Right lobe of liver (tissue), 6 donors: Measurements from ENCODE around the gene ZNF692. TPM values are rescaled to one million over a fixed set of nuclear protein-coding genes. Genes with fewer than 3 reads are reported as not detected.

Experiments used
- ATAC-seq, 4 donors: fragments of 200-7000 bp; cut with Tn5 transposase; one replicate each; pipeline ENCODE4 v1.9.1; 2020; ENCODE audit warnings: mild to moderate bottlenecking in 4 of 4, moderate library complexity in 4 of 4
- DNase-seq, 3 donors: peaks; one replicate each; pipeline ENCODE4 v3.0.0-alpha.2; 2020
- H3K27ac ChIP-seq, 3 donors: fragments of 200-600 bp; one replicate each; pipeline ENCODE4 v1.8.0; 2022
- H3K27me3 ChIP-seq, 2 donors: fragments of 200-600 bp; one replicate each; pipeline ENCODE4 v1.8.0; 2022
- H3K36me3 ChIP-seq, 4 donors: fragments of 200-600 bp; sonication (generic) in 1 of 4; one replicate each; pipeline versions ENCODE4 v1.5.1 to v1.8.0; 2017 to 2022; ENCODE audit warnings: control low read depth in 1 of 4
- H3K4me1 ChIP-seq, 4 donors: fragments of 200-600 bp; sonication (generic) in 1 of 4; one replicate each; pipeline versions ENCODE4 v1.5.1 to v1.8.0; 2017 to 2022; ENCODE audit warnings: control low read depth in 1 of 4
- H3K4me3 ChIP-seq, 3 donors: fragments of 200-600 bp; one replicate each; pipeline ENCODE4 v1.8.0; 2022
- H3K9me3 ChIP-seq, 4 donors: fragments of 200-600 bp; sonication (generic) in 1 of 4; one replicate each; pipeline versions ENCODE4 v1.5.1 to v1.8.0; 2017 to 2022; ENCODE audit warnings: control low read depth in 1 of 4
- POLR2A ChIP-seq: fragments of 450-650 bp; IDR thresholded peaks from one replicate; pipeline ENCODE4 v1.6.1; 2017; ENCODE audit warnings: antibody characterized with exemption, mild to moderate bottlenecking
- WGBS: methylation state at CpG from one replicate; pipeline ENCODE4 v1.1.6; 2018; ENCODE audit warnings: low coverage, low lambda C conversion rate; ENCODE audit not compliant: insufficient coverage; ENCODE audit errors: missing lambda C conversion rate; 5-methylcytosine and 5-hydroxymethylcytosine counted together
- intact Hi-C, 2 donors: fragments of 100-400 bp; cut with DNase I; formaldehyde crosslinking; loops; one replicate each; pipeline versions ENCODE4 v1.11.2 to v1.14.1; 2022
- total RNA-seq, 6 experiments: library from RNA; depleted of rRNA in 2 of 6; stranded (reverse); fragments of >200 nt in 2 of 6; fragmentation: NEBNext Ultra II Directional in 3 of 6; extraction: Animal tissue kit (Norgen Biotek cat#: 25700) in 3 of 6; gene quantifications; one replicate each; pipeline versions ENCODE4 v1.1.0 to v1.2.4, GENCODE V29; 2016 to 2023
- TF ChIP-seq, protein P1 (sequence below), 4 donors: fragments of 200-600 bp in 3 of 4; fragments of 450-650 bp in 1 of 4; IDR thresholded peaks; one replicate each; pipeline versions ENCODE4 v1.5.1 to v1.8.0; 2016 to 2022; ENCODE audit warnings: antibody characterized with exemption in 4 of 4, mild to moderate bottlenecking in 2 of 4
- donor health status: DM: no; HTN: yes; CAD: no.
- donor health status: DM: no; HTN: no; CAD: no.
- donor health status: DM: no; HTN: no; CAD: no.
- donor health status: DM: no; HTN: yes; CAD: no.
- donor health status: DM: no; HTN: yes; CAD: no.

Gene ZNF692
- total RNA-seq, 6 experiments from 2014 or later, result 12.2 to 18.3 (median 16.7) TPM

DNA sequence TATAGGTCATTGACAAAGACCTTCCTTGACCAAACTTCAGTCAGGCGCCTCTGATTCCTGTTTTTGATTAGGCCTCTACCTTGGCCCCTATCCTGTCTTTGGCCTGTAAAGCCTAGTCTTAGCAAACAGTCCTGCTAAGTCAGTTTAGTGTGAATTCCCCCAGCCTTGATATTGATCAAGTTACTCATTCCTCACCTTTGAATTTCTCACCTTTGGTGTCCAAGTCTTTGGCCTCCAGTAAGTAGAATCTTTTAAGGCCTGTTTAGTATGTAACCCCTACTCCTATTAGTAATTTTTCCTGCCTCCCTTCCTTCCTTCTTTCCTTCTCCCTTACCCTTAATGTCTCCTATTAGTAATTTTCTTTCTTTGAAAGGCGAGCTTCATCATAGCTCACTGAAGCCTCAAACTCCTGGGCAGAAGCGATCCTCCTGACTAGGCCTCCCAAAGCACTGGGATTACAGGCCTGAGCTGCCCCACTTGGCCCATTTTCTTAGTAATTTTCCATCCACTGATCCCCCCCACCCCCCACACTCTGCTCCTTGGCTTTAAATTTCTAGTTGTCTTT, 13.0 kb upstream of the ZNF692 start:
- H3K27me3 ChIP-seq, result no peaks in the 10 kb centered on the region
- H3K27ac ChIP-seq, result no peak overlapping the region
- TF ChIP-seq, protein P1, sequence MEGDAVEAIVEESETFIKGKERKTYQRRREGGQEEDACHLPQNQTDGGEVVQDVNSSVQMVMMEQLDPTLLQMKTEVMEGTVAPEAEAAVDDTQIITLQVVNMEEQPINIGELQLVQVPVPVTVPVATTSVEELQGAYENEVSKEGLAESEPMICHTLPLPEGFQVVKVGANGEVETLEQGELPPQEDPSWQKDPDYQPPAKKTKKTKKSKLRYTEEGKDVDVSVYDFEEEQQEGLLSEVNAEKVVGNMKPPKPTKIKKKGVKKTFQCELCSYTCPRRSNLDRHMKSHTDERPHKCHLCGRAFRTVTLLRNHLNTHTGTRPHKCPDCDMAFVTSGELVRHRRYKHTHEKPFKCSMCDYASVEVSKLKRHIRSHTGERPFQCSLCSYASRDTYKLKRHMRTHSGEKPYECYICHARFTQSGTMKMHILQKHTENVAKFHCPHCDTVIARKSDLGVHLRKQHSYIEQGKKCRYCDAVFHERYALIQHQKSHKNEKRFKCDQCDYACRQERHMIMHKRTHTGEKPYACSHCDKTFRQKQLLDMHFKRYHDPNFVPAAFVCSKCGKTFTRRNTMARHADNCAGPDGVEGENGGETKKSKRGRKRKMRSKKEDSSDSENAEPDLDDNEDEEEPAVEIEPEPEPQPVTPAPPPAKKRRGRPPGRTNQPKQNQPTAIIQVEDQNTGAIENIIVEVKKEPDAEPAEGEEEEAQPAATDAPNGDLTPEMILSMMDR (IDR thresholded peaks at IDR 0.05), result no peak
- no peak for TF ChIP-seq POLR2A
- H3K36me3 ChIP-seq, result no peaks in the 10 kb centered on the region
- ATAC-seq, result no peak
- WGBS, result 100% methylated on average over 3 of the region's 3 CpGs
- intact Hi-C loops, result no loop called here
- no peaks in the 10 kb centered on the region for H3K9me3 ChIP-seq
- H3K4me1 ChIP-seq, result peaks cover 0 to 7% (median 0%) of the 10 kb centered on the region in 4 donors
- no peak overlapping the region for H3K4me3 ChIP-seq
- DNase-seq, result no peak

DNA sequence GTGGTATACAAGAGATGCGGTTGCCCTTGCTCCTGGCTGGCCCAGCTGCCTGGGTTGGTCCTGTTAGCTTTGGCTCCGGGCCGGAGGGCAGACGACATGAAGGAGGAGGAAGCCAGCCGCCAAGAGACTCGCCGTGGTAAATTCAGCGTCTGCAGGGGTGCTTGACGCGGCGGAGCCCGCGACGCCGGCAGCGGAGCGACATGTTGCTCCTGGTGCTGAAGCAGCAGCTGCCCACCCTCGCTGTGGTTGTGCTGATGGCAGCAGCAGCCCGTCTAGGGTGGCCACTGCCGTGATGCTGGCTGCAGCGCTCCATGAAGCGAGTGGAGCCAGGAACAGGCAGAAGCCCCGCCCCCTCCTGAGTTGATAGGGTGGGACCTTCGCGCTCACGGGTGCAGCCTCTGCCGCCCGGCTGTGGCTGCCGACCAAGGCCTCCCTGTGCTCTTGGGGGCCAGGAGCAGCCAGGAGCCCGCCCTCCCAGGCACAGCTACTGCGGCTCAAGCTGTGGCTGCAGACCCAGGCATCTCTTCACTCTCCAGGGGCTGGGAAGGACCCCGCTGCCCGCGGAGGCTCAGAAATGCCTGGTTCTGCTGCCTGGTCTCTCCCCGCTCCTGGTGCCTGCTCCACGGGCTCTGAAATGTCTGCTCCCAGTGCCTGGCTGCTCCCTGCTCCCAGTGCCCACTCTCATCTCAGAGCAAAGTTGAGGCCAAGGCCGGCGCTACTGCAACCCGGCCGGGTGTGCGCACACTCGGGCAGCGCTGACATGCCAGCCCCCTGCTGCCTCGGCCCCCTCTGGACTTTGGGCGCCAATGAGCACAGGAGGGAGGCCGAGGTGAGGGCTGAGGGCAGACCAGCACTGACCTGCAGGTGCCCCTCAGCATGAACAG, 4.4 kb upstream of the ZNF692 start:
- H3K36me3 ChIP-seq, result no peaks in the 10 kb centered on the region
- peak overlapping the region in 1 of 3 donors; percentile 14 for H3K27ac ChIP-seq
- peak; percentile 47 for TF ChIP-seq POLR2A
- TF ChIP-seq, protein P1 (IDR thresholded peaks at IDR 0.05), result no peak
- H3K9me3 ChIP-seq, result no peaks in the 10 kb centered on the region
- intact Hi-C loops, result no loop called here
- H3K4me3 ChIP-seq, result peak overlapping the region; percentile 55 to 60 (median 58)
- 2% methylated on average over 9 of the region's 46 CpGs for WGBS
- H3K4me1 ChIP-seq, result peaks cover 0 to 7% (median 2%) of the 10 kb centered on the region in 4 donors
- peak; percentile 86 to 89 (median 88) for DNase-seq
- ATAC-seq, result peak; percentile 72 to 83 (median 77)
- H3K27me3 ChIP-seq, result no peaks in the 10 kb centered on the region

DNA sequence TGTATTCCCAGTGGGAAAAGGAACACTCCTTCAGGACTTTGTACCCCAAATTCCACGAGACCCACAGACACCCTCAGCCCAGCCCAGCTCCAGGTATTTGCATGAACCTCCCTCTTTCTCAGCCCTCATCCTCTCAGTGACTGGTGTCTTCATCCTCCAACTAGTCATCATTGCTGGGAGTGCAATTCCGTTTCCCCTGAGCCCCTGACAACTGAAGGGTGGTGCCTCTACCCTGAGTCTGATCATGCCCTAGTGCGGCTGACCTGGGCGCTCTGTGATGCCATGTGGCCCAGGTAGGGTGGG, 3.8 kb upstream of the ZNF692 start:
- intact Hi-C loops, result no loop called here
- Histone ChIP-seq H3K27me3 (no peaks in the 10 kb centered on the region), H3K4me1 (peaks cover 0 to 11% (median 2%) of the 10 kb centered on the region in 4 donors), H3K9me3 (no peaks in the 10 kb centered on the region), H3K36me3 (no peaks in the 10 kb centered on the region), H3K27ac (peak overlapping the region in 1 of 3 donors; percentile 14), H3K4me3 (peak overlapping the region; percentile 55 to 60 (median 58))
- TF ChIP-seq, protein P1 (IDR thresholded peaks at IDR 0.05), result no peak
- DNase-seq (no peak), ATAC-seq (no peak)
- WGBS, result 10% methylated on average over 4 of the region's 4 CpGs

DNA sequence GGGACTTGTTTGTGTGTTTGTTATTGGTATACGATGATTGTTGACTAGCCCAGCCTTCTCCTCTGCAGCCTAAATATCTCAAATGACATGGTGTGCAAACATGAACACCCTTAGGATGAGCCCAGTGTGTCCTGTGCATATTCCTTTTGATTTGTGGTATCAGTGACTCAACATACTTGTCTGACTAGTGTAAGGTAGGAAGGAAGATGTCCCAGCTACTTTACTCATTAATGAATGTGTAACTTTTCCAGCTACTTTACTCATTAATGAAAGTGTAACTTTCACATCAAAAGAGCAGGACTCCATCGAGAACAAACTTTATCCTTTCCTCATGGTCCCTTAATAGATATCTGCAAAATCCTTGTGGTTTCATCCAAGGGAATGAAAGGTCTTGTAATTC, 2.7 kb upstream of the ZNF692 start:
- intact Hi-C loops, result no loop called here
- Histone ChIP-seq H3K9me3 (no peaks in the 10 kb centered on the region), H3K27me3 (no peaks in the 10 kb centered on the region), H3K27ac (no peak overlapping the region), H3K4me3 (no peak overlapping the region), H3K36me3 (no peaks in the 10 kb centered on the region), H3K4me1 (peaks cover 0 to 11% (median 2%) of the 10 kb centered on the region in 4 donors)
- WGBS, result 79% methylated on average over 2 of the region's 2 CpGs
- TF ChIP-seq, protein P1 (IDR thresholded peaks at IDR 0.05), result no peak
- TF ChIP-seq POLR2A, result no peak
- ATAC-seq (no peak), DNase-seq (no peak)
